ENCODE data around the gene THEMIS.
A peak's percentile ranks its signal among the peaks of the same experiment; 100 is the strongest.

THEMIS gene

GRCh38 chr6:127855542-127856159 lies 45.2 kb downstream of the THEMIS start:
- peak; percentile 55 for DNase-seq

- DNase-seq = no peak
Measured at GRCh38 chr6:127854009-127854408, 46.8 kb downstream of the THEMIS start.

GRCh38 chr6:127851197-127851596 lies 49.7 kb downstream of the THEMIS start:
- DNase-seq = no peak

- DNase-seq = no peak
Measured at GRCh38 chr6:127845242-127845641, 55.6 kb downstream of the THEMIS start.

- no peak for DNase-seq
Measured at GRCh38 chr6:127844529-127844928, 56.3 kb downstream of the THEMIS start.

GRCh38 chr6:127843582-127843981 lies 57.3 kb downstream of the THEMIS start:
- DNase-seq = no peak

DNA sequence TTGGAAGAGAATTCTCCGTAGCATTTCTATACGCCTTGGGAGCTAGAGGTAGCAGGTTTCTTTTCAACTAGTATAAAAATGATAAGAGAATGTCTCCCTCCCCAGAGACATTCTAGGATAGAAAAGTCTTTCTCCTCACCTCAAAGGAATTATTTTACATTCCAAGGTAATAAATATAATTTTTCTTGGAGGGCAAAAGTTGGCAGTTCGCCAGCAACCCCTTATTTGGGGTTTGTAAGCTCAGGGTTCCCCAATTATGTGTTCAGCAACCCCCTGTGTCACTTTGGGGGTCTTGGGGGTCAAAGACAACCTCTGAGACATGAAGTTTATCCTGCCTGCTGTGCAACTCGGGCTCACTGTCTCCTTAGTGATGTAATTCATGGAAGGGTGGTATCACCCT lies 58.3 kb downstream of the THEMIS start:
- no peak for DNase-seq

- no peak for DNase-seq
Measured at GRCh38 chr6:127841811-127842210, 59.0 kb downstream of the THEMIS start.

DNA sequence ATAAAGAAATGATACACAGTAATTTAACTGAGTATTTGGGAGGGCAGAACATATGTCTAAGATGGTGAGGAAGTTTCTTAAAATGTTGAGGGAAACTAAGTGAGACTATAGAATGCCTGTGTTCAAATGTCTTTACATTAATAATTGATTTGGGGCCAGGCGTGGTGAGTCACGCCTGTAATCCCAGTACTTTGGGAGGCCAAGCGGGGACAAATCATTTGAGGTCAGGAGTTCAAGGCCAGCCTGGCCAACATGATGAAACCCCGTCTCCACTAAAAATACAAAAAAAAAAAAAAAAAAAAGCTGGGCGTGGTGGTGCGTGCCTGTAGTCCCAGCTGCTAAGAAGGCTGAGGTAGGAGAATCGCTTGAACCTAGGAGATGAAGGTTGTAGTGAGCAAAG lies 66.7 kb downstream of the THEMIS start:
- DNase-seq = no peak

- no peak for DNase-seq
Measured at GRCh38 chr6:127833336-127833735, 67.5 kb downstream of the THEMIS start.

GRCh38 chr6:127832381-127832780 lies 68.5 kb downstream of the THEMIS start:
- no peak for DNase-seq

GRCh38 chr6:127824061-127824460 lies 76.8 kb downstream of the THEMIS start:
- DNase-seq = no peak

DNA sequence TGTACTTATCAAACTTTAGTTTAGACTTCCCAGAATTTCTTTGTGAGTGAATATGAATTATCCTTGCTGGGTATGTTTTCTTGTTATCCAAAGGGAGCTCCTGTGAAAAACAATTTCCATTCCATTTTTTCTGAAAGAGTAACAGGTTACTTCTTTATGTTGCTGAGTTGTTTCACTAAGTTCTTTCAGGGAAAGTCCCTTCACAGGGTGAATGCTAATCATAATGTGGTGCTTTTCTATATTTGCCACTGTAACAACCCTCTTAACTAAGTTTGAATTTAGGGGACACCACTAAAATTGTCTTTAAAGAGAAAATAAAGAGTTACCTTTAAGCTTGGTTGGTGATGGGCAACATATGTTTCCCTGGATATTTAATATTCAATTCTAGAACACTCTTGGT lies 79.4 kb downstream of the THEMIS start:
- DNase-seq = no peak

- DNase-seq = no peak
Measured at GRCh38 chr6:127818149-127818548, 82.7 kb downstream of the THEMIS start.

DNA sequence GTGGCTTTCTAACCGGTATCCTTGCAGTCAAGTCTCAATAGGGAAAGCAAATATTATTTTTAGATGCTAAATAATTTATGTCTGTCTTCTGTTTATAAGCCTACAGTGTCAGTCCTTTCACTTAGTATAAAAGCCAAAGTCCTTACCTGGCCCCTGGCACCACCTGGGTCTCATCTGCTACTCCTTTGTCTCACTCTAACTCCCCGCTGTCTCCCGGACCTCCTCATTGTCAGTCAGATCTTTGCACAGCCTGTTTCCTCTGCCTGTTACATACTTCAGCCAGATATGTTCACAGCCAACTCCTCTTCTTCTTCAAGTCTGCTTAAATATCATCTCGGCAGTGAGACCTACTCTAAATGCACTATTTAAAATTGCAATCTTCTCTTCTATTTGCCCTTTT lies 84.2 kb downstream of the THEMIS start:
- no peak for DNase-seq

DNA sequence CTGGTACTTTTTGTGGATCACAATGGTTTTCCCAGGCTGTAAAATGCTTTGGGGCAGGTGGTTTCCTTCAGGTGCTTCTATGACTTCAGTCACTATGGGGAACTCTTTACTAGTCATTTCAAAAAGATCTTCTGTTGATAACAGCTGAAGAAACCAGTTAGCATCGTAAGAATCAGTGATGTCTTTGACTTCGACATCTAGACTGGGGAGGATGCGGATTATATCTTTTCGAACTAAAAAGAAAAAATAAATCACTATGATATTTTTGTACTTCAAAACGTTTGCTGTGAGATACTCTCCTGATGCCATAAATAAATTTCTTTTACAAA lies 87.2 kb downstream of the THEMIS start:
- peak; percentile 31 for DNase-seq

GRCh38 chr6:127812985-127813698 lies 87.7 kb downstream of the THEMIS start:
- no peak for DNase-seq

- DNase-seq = no peak
Measured at GRCh38 chr6:127811900-127812570, 88.8 kb downstream of the THEMIS start.

GRCh38 chr6:127807806-127808517 lies 92.9 kb downstream of the THEMIS start:
- no peak for DNase-seq

- DNase-seq = no peak
Measured at GRCh38 chr6:127796713-127797112, 104.1 kb downstream of the THEMIS start.

DNA sequence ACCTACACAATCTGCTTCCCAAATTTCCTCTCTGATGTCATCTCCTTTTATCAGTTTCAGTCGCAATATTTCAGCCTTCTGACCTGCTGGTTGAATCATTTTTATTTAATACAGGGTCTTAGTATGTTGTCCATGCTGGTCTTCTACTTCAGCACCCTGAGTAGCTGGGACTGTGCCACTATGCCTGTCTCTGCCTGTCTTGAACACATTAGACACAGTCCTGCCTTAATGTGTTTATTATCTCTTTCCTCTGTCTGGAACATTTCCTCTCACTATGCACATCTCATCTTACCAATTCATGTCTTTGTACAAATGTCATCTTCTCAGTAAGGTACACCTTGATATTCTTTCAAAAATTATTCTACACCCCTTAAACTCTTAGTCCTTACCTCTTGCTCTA lies 106.5 kb downstream of the THEMIS start:
- no peak for DNase-seq

GRCh38 chr6:127793396-127793795 lies 107.5 kb downstream of the THEMIS start:
- DNase-seq = no peak

DNA sequence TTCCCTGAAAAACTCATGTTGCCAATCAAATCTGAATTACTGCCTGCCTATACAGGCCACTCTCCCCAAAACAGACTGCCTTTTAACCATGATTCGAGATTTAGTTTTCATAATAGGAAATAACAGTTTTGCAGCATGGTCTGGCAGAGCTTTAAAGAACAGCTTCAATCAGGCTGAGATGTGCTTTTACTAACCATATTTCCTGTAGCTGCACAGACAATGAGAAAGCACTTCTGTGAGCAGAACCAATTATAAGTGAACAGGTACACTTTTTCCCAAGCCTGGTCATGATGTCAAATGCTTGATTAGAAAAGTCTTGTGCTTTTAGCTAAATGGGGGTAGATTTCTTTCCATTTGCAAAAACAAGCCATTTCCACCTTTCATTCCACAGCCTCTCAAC lies 108.2 kb downstream of the THEMIS start:
- no peak for DNase-seq
